ENCODE measurements around the gene SLC29A2.

The SLC29A2 gene

GRCh38 chr11:66346476-66347424 is 24.8 kb downstream of the SLC29A2 start:
- H3K4me3 ChIP-seq (ENCODE audit: low read depth, low read length): peak overlapping the region; percentile 96
- ChIA-PET CTCF (interaction anchor here (0.7 to 3.0 kb wide), 5 partner anchors 12 to 88 kb away, joined by 3 to 14 read pairs (median 11); no protein-coding TSS in a partner anchor), POLR2A (interaction anchor here (1.1 to 4.3 kb wide), 2 partner anchors 11 to 34 kb away, joined by 3 to 18 read pairs; partner anchors contain the start of gene RIN1)
- peaks cover 0 to 21% of the 10 kb centered on the region in 2 experiments; a peak in 2 of 3 replicates for H3K36me3 ChIP-seq (ENCODE audit: control insufficient read depth in 2 of 2, insufficient read depth in 1 of 2, low read length in 2 of 2)
- no peaks in the 10 kb centered on the region for H3K9me3 ChIP-seq (ENCODE audit: control insufficient read depth, insufficient read depth, low read depth, low read length)
- H3K4me1 ChIP-seq (ENCODE audit: control insufficient read depth, insufficient read depth, low read length): no peaks in the 10 kb centered on the region
- peak overlapping the region; percentile 89 for H3K27ac ChIP-seq (ENCODE audit: extremely low read depth, low read depth, low read length)
- TF ChIP-seq ZBTB7A (tag by site-specific recombination; IDR thresholded peaks at IDR 0.05; ENCODE audit: low read depth): no peak
- TF ChIP-seq GLIS1 (tag by site-specific recombination; IDR thresholded peaks at IDR 0.05): peak; percentile 29; the same call in 1 of the 2 replicates
- TF ChIP-seq ZBTB10 (tag by site-specific recombination; IDR thresholded peaks at IDR 0.05): no peak
- no peak for TF ChIP-seq ZNF132 (tag by site-specific recombination; IDR thresholded peaks at IDR 0.05; ENCODE audit: borderline replicate concordance)
- peak; percentile 16; the same call in 1 of the 2 replicates for TF ChIP-seq ZBTB20 (tag by site-specific recombination; IDR thresholded peaks at IDR 0.05)
- TF ChIP-seq GLIS2 (tag by site-specific recombination; IDR thresholded peaks at IDR 0.05): peak; percentile 25
- TF ChIP-seq ZNF335 (tag by site-specific recombination; conservative IDR thresholded peaks at IDR 0.05): peak; percentile 69
- TF ChIP-seq ZNF596 (tag by site-specific recombination; IDR thresholded peaks at IDR 0.05): no peak
- TF ChIP-seq GLI2 (tag by site-specific recombination; IDR thresholded peaks at IDR 0.05; ENCODE audit: borderline replicate concordance, low read depth): no peak
- no peak for TF ChIP-seq ZSCAN4 (tag by site-specific recombination; IDR thresholded peaks at IDR 0.05)
- TF ChIP-seq ZNF658 (tag by site-specific recombination; IDR thresholded peaks at IDR 0.05): no peak
- TF ChIP-seq REST (tag by site-specific recombination; IDR thresholded peaks at IDR 0.05): peak; percentile 58; the same call in 1 of the 2 replicates
- no peak for TF ChIP-seq ZNF701 (tag by site-specific recombination; IDR thresholded peaks at IDR 0.05)
- TF ChIP-seq ZNF311 (tag by site-specific recombination; IDR thresholded peaks at IDR 0.05; ENCODE audit: borderline replicate concordance): no peak
- peak; percentile 26 for TF ChIP-seq ZBTB26 (tag by site-specific recombination; optimal IDR thresholded peaks at IDR 0.05)
- no peak for TF ChIP-seq PBX3 (CRISPR knock-in tag; IDR thresholded peaks at IDR 0.05)
- 0 out of 2 replicates have a peak, but pooled peaks have one; percentile 20 for TF ChIP-seq KLF17 (tag by site-specific recombination; IDR thresholded peaks at IDR 0.05)
- TF ChIP-seq ZNF2 (tag by site-specific recombination; IDR thresholded peaks at IDR 0.05): no peak
- TF ChIP-seq SCRT2 (tag by site-specific recombination; IDR thresholded peaks at IDR 0.05): peak; percentile 75
- 0 out of 2 replicates have a peak, but pooled peaks have one; percentile 25 for TF ChIP-seq ZNF600 (tag by site-specific recombination; IDR thresholded peaks at IDR 0.05)
- no peak for TF ChIP-seq ZNF121 (tag by site-specific recombination; IDR thresholded peaks at IDR 0.05)
- TF ChIP-seq ZNF677 (tag by site-specific recombination; IDR thresholded peaks at IDR 0.05): no peak
- TF ChIP-seq ZNF202 (tag by site-specific recombination; IDR thresholded peaks at IDR 0.05; ENCODE audit: borderline replicate concordance): no peak

All from HEK293 (cell line).